Natural killer cell (primary cell): Measurements from ENCODE around the gene SMU1. TPM values are rescaled to one million over a fixed set of nuclear protein-coding genes. Genes with fewer than 3 reads are reported as not detected.

Source experiments
- ATAC-seq, 3 donors: fragments of 150-1000 bp in 2 of 3; fragments of 200-7000 bp in 1 of 3; cut with Tn5 transposase; 1 replicate in 1 of 3; 2 replicates in 2 of 3; pipeline ENCODE4 v1.10.0; 2021; ENCODE audit warnings: mild to moderate bottlenecking in 2 of 3, moderate library complexity in 2 of 3
- DNase-seq, 2 donors: peaks; one replicate each; pipeline versions ENCODE4 v3.0.0 to v3.0.0-alpha.2; 2013 to 2021; ENCODE audit warnings: mixed read lengths in 1 of 2
- H3K27ac ChIP-seq: one replicate; pipeline ENCODE4 v1.5.1; 2013; ENCODE audit warnings: mild to moderate bottlenecking, low read length
- H3K27me3 ChIP-seq: one replicate; pipeline ENCODE4 v1.6.1; 2013; ENCODE audit warnings: low read length; ENCODE audit not compliant: control insufficient read depth, insufficient read depth
- H3K36me3 ChIP-seq: one replicate; pipeline ENCODE4 v1.6.1; 2013; ENCODE audit warnings: low read length; ENCODE audit not compliant: control insufficient read depth, insufficient read depth
- H3K4me1 ChIP-seq: one replicate; pipeline ENCODE4 v1.6.1; 2013; ENCODE audit warnings: low read length; ENCODE audit not compliant: control insufficient read depth, insufficient read depth
- H3K4me3 ChIP-seq: one replicate; pipeline ENCODE4 v1.5.1; 2013; ENCODE audit warnings: low read length
- H3K9me3 ChIP-seq: one replicate; pipeline ENCODE4 v1.6.1; 2013; ENCODE audit warnings: low read length; ENCODE audit not compliant: control insufficient read depth, insufficient read depth
- H3K27ac Mint-ChIP-seq, 2 donors: one replicate each; pipeline ENCODE4 v1.8.0; 2022; ENCODE audit warnings: mild to moderate bottlenecking in 2 of 2, mixed read lengths in 2 of 2, moderate library complexity in 1 of 2
- H3K27me3 Mint-ChIP-seq, 2 donors: one replicate each; pipeline ENCODE4 v1.8.0; 2022; ENCODE audit warnings: low read depth in 2 of 2, mixed read lengths in 2 of 2
- H3K36me3 Mint-ChIP-seq: one replicate; pipeline ENCODE4 v1.8.0; 2022; ENCODE audit warnings: mixed read lengths
- H3K4me1 Mint-ChIP-seq, 2 donors: one replicate each; pipeline ENCODE4 v1.8.0; 2022; ENCODE audit warnings: mixed read lengths in 2 of 2
- H3K4me3 Mint-ChIP-seq: one replicate; pipeline ENCODE4 v1.8.0; 2022; ENCODE audit warnings: mild to moderate bottlenecking, moderate library complexity, mixed read lengths
- H3K9me3 Mint-ChIP-seq, 2 donors: one replicate each; pipeline ENCODE4 v1.8.0; 2022; ENCODE audit warnings: mixed read lengths in 2 of 2
- WGBS: methylation state at CpG from one replicate; pipeline ENCODE4 v1.1.7; 2013; ENCODE audit warnings: missing lambda C conversion rate; ENCODE audit not compliant: insufficient coverage; 5-methylcytosine and 5-hydroxymethylcytosine counted together
- intact Hi-C: fragments of 100-400 bp; cut with micrococcal nuclease; formaldehyde crosslinking; loops from one replicate; pipeline ENCODE4 v1.14.2; 2022
- total RNA-seq, 4 donors: library from RNA; stranded (reverse); fragments of 120-200 nt in 1 of 4; gene quantifications; one replicate each; pipeline versions ENCODE4 v1.2.3 to v1.2.4, GENCODE V29; 2013 to 2022
- TF ChIP-seq, protein P1 (sequence below): fragments of 200-600 bp; IDR thresholded peaks from one replicate; pipeline ENCODE4 v1.8.0; 2022; ENCODE audit warnings: antibody characterized with exemption

Gene SMU1
- total RNA-seq, 3 donors from 2014 or later (not counting 1 experiment from before 2014, with no cell fraction given) = 21.9 to 23.2 (median 22.1) TPM

GRCh38 chr9:33080534-33080933, 4.1 kb upstream of the SMU1 start:
- H3K4me3 Mint-ChIP-seq = no peak overlapping the region
- 60% methylated on average over 4 of the region's 6 CpGs for WGBS
- no peak overlapping the region for H3K27ac Mint-ChIP-seq
- ATAC-seq (no peak), DNase-seq (peak in 1 of 2 donors; percentile 19)
- Histone ChIP-seq H3K36me3 (no peaks in the 10 kb centered on the region), H3K4me1 (peaks cover 34% of the 10 kb centered on the region), H3K4me3 (no peak overlapping the region), H3K27ac (no peak overlapping the region), H3K9me3 (no peaks in the 10 kb centered on the region), H3K27me3 (no peaks in the 10 kb centered on the region)
- peaks cover 22 to 29% of the 10 kb centered on the region in 2 donors for H3K4me1 Mint-ChIP-seq
- H3K27me3 Mint-ChIP-seq = no peaks in the 10 kb centered on the region
- no peaks in the 10 kb centered on the region for H3K36me3 Mint-ChIP-seq
- TF ChIP-seq, protein P1, sequence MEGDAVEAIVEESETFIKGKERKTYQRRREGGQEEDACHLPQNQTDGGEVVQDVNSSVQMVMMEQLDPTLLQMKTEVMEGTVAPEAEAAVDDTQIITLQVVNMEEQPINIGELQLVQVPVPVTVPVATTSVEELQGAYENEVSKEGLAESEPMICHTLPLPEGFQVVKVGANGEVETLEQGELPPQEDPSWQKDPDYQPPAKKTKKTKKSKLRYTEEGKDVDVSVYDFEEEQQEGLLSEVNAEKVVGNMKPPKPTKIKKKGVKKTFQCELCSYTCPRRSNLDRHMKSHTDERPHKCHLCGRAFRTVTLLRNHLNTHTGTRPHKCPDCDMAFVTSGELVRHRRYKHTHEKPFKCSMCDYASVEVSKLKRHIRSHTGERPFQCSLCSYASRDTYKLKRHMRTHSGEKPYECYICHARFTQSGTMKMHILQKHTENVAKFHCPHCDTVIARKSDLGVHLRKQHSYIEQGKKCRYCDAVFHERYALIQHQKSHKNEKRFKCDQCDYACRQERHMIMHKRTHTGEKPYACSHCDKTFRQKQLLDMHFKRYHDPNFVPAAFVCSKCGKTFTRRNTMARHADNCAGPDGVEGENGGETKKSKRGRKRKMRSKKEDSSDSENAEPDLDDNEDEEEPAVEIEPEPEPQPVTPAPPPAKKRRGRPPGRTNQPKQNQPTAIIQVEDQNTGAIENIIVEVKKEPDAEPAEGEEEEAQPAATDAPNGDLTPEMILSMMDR = no peak
- intact Hi-C loops = no loop called here
- no peaks in the 10 kb centered on the region for H3K9me3 Mint-ChIP-seq

DNA sequence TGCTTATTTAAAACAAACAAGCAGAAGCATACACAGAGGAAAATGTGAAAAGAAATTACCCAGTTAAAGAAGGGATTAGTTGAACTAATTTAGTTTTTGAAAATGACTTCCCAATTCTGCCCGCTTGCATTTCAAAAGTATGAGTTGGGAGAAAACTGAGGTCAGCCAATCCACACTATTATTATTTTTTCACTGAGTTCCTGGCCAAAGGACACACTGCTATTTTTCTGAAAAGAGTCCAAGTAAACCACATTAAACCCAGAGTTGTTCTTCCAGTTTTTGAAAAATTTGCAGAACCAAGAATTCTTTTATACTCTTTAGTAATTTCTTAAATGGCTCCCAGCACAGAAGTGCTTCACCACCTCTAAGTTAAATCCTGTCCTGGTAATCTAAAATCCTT, 7.5 kb downstream of the SMU1 start:
- Histone ChIP-seq H3K27me3 (no peaks in the 10 kb centered on the region), H3K4me3 (no peak overlapping the region), H3K27ac (no peak overlapping the region), H3K4me1 (no peaks in the 10 kb centered on the region), H3K9me3 (no peaks in the 10 kb centered on the region), H3K36me3 (peaks cover 72% of the 10 kb centered on the region)
- H3K9me3 Mint-ChIP-seq = no peaks in the 10 kb centered on the region
- TF ChIP-seq, protein P1 = no peak
- peaks cover 28% of the 10 kb centered on the region for H3K36me3 Mint-ChIP-seq
- intact Hi-C loops = no loop called here
- no peak overlapping the region for H3K4me3 Mint-ChIP-seq
- H3K27me3 Mint-ChIP-seq = no peaks in the 10 kb centered on the region
- DNase-seq (no peak), ATAC-seq (no peak)
- H3K4me1 Mint-ChIP-seq = peaks cover 18 to 25% of the 10 kb centered on the region in 2 donors
- H3K27ac Mint-ChIP-seq = no peak overlapping the region
- WGBS = 100% methylated on average over 1 of the region's 1 CpG

GRCh38 chr9:33065157-33066076, 11.1 kb downstream of the SMU1 start:
- Histone ChIP-seq H3K36me3 (peaks cover 76% of the 10 kb centered on the region), H3K9me3 (no peaks in the 10 kb centered on the region), H3K27ac (no peak overlapping the region), H3K4me3 (no peak overlapping the region), H3K27me3 (no peaks in the 10 kb centered on the region), H3K4me1 (no peaks in the 10 kb centered on the region)
- TF ChIP-seq, protein P1 = no peak
- Mint-ChIP-seq H3K27ac (no peak overlapping the region), H3K36me3 (peaks cover 26% of the 10 kb centered on the region), H3K4me1 (peaks cover 6 to 12% of the 10 kb centered on the region in 2 donors), H3K27me3 (no peaks in the 10 kb centered on the region), H3K9me3 (no peaks in the 10 kb centered on the region), H3K4me3 (no peak overlapping the region)
- WGBS = 76% methylated on average over 5 of the region's 5 CpGs
- DNase-seq = no peak
- ATAC-seq = no peak
- intact Hi-C loops = no loop called here
